Spleen (tissue), 7 donors: ENCODE results near the gene PIGQ.

Experiments used
- POLR2A ChIP-seq, 3 donors: fragments of 450-650 bp; IDR thresholded peaks; one replicate each; pipeline ENCODE4 v1.5.1; 2017; ENCODE audit warnings: antibody characterized with exemption in 3 of 3, mild to moderate bottlenecking in 1 of 3
- TF ChIP-seq, protein P1 (sequence below), 11 experiments: fragments of 200-600 bp in 7 of 11; fragments of 450-650 bp in 4 of 11; sonication (generic) in 4 of 11; IDR thresholded peaks in 8 of 11; conservative IDR thresholded peaks in 3 of 11; 1 replicate in 7 of 11; 2 replicates in 4 of 11; pipeline versions ENCODE4 v1.4.0 to v1.8.0; 2016 to 2021; ENCODE audit warnings: antibody characterized with exemption in 11 of 11, inconsistent platforms in 4 of 11, mild to moderate bottlenecking in 1 of 11
- donor health status: DM: no; HTN: no; CAD: no; lungs with moderate emphysema.
- donor health status: DM: no; HTN: no; CAD: no.
- donor health status: DM: no; HTN: no; CAD: no.

DNA sequence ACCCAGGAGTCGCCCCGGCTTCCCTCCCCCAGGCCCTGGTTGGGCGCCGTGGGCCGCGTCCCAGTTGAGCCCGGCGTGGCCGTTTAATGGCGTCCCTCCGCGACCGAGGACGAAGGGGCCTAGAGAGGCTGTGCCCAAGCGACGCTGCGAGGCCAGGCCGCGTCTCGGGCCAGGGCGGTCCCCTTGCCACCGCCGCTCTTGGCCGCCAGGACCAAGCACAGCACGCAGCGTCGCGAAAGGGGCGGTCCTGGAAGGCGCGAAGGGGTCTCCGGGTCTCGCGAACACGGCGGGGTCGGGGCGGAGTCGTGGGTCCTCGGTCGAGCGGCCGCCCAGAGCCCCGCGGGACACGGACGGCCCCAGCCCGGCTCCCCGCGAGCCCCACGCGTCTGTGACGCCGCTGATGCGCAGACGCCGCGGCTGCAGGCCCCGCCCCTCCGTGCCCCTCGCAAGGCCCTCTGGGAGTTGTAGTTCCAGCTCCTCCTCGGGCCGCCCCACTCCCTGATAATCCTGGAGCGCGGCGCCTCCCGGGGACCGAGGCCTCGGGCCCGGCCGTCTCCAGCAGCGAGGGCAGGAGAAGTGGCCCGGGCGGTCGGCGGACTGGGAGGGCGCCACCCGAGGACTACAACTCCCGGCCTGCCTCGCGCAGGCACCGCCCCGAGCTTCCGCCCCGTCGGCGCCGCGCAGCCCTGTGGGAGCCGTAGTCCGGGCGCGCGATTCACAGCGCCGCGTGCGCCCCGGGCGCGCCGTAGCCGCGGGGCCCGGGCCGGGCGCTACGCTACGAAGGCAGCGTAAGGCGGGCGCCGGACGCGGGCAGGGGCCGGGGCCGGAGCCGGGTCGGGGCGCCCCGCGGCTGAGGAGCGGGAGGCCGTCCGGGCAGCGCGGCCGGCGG, 42.5 kb upstream of the PIGQ start, which contains the start of gene CAPN15:
- TF ChIP-seq POLR2A (IDR thresholded peaks at IDR 0.05) = peak in 2 of 3 donors; percentile 5 to 13
- TF ChIP-seq, protein P1, sequence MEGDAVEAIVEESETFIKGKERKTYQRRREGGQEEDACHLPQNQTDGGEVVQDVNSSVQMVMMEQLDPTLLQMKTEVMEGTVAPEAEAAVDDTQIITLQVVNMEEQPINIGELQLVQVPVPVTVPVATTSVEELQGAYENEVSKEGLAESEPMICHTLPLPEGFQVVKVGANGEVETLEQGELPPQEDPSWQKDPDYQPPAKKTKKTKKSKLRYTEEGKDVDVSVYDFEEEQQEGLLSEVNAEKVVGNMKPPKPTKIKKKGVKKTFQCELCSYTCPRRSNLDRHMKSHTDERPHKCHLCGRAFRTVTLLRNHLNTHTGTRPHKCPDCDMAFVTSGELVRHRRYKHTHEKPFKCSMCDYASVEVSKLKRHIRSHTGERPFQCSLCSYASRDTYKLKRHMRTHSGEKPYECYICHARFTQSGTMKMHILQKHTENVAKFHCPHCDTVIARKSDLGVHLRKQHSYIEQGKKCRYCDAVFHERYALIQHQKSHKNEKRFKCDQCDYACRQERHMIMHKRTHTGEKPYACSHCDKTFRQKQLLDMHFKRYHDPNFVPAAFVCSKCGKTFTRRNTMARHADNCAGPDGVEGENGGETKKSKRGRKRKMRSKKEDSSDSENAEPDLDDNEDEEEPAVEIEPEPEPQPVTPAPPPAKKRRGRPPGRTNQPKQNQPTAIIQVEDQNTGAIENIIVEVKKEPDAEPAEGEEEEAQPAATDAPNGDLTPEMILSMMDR (IDR thresholded peaks at IDR 0.05 in 8 of 11, conservative IDR thresholded peaks at IDR 0.05 in 3 of 11) = peak in 10 of 11 experiments; percentile 7 to 73 (median 50)
